Lower lobe of right lung (tissue), 2 donors: ENCODE data around the gene UST. TPM values are rescaled to one million over a fixed set of nuclear protein-coding genes. Genes with fewer than 3 reads are reported as not detected.
A peak's percentile ranks its signal among the peaks of the same experiment; 100 is the strongest.

Experiments
- ATAC-seq, 2 donors: fragments of 200-7000 bp; cut with Tn5 transposase; one replicate each; pipeline ENCODE4 v1.9.1; 2020 to 2022; ENCODE audit warnings: mild to moderate bottlenecking in 2 of 2, moderate library complexity in 2 of 2
- DNase-seq: peaks from one replicate; pipeline ENCODE4 v3.0.0-alpha.2; 2020
- H3K27ac ChIP-seq: fragments of 200-600 bp; one replicate; pipeline ENCODE4 v1.8.0; 2022
- H3K27me3 ChIP-seq: fragments of 200-600 bp; one replicate; pipeline ENCODE4 v1.8.0; 2022; ENCODE audit warnings: low read depth
- H3K36me3 ChIP-seq: fragments of 200-600 bp; one replicate; pipeline ENCODE4 v1.8.0; 2022; ENCODE audit warnings: mild to moderate bottlenecking
- H3K4me1 ChIP-seq: fragments of 200-600 bp; one replicate; pipeline ENCODE4 v1.8.0; 2022
- H3K4me3 ChIP-seq: fragments of 200-600 bp; one replicate; pipeline ENCODE4 v1.8.0; 2022; ENCODE audit warnings: mild to moderate bottlenecking
- H3K9me3 ChIP-seq: fragments of 200-600 bp; one replicate; pipeline ENCODE4 v1.8.0; 2022
- intact Hi-C: fragments of 100-400 bp; cut with DNase I; formaldehyde crosslinking; loops from one replicate; pipeline ENCODE4 v1.11.0; 2022
- total RNA-seq: library from RNA; stranded (reverse); fragmentation: NEBNext Ultra II Directional; extraction: Animal tissue kit (Norgen Biotek cat#: 25700); gene quantifications from one replicate; pipeline ENCODE4 v1.2.1, GENCODE V29; 2021
- TF ChIP-seq, protein P1 (sequence below): fragments of 200-600 bp; IDR thresholded peaks from one replicate; pipeline ENCODE4 v1.8.0; 2022; ENCODE audit warnings: antibody characterized with exemption, mild to moderate bottlenecking
- donor health status: DM: no; HTN: yes; CAD: no; lungs with severe emphysema.

UST gene
- total RNA-seq, 1 donor from 2014 or later: 11.8 TPM

DNA sequence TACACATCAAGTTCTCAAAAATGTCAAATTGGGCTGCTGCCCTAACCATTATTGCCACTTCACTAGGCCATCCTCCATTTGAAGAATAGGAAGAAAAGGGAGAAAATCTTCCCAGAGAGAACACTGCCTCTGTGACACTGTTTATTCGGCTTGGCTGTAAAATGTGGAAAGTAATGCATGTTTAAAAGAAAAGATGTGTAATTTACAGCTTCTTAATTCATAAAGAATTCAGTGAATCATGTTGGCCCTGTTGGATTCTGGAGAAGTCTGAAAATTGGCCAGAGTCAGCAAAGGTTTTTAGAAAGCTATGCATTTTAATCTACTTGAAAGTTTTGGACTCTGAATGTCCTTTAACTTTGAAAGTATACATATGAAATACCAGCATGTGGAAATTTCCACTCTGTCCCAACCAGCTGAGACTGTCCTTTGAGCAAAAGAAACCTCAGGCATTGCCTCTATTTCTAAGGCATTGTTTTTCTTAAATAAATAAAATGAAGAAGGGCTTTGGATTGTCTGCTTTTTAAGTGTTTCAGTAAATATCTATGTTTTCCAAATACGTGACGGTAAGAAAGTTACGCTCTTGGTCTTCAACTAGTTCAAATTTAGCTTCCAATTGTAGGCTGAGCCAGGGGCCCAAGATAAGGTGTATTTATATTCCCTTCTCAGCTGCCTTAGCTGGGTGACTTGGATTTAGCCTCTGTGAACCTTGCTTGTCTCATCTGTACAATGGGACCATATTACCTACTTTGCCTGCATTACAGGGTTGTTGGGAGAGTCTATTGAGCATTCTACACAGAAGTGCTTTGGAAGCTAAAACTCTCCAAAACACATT lies 222.2 kb downstream of the UST start:
- intact Hi-C loops: no loop called here
- no peaks in the 10 kb centered on the region for H3K4me1 ChIP-seq
- H3K9me3 ChIP-seq: no peaks in the 10 kb centered on the region
- no peaks in the 10 kb centered on the region for H3K27me3 ChIP-seq
- no peak overlapping the region for H3K27ac ChIP-seq
- no peaks in the 10 kb centered on the region for H3K36me3 ChIP-seq
- DNase-seq (no peak), ATAC-seq (no peak)
- TF ChIP-seq, protein P1, sequence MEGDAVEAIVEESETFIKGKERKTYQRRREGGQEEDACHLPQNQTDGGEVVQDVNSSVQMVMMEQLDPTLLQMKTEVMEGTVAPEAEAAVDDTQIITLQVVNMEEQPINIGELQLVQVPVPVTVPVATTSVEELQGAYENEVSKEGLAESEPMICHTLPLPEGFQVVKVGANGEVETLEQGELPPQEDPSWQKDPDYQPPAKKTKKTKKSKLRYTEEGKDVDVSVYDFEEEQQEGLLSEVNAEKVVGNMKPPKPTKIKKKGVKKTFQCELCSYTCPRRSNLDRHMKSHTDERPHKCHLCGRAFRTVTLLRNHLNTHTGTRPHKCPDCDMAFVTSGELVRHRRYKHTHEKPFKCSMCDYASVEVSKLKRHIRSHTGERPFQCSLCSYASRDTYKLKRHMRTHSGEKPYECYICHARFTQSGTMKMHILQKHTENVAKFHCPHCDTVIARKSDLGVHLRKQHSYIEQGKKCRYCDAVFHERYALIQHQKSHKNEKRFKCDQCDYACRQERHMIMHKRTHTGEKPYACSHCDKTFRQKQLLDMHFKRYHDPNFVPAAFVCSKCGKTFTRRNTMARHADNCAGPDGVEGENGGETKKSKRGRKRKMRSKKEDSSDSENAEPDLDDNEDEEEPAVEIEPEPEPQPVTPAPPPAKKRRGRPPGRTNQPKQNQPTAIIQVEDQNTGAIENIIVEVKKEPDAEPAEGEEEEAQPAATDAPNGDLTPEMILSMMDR: no peak
- H3K4me3 ChIP-seq: no peak overlapping the region

DNA sequence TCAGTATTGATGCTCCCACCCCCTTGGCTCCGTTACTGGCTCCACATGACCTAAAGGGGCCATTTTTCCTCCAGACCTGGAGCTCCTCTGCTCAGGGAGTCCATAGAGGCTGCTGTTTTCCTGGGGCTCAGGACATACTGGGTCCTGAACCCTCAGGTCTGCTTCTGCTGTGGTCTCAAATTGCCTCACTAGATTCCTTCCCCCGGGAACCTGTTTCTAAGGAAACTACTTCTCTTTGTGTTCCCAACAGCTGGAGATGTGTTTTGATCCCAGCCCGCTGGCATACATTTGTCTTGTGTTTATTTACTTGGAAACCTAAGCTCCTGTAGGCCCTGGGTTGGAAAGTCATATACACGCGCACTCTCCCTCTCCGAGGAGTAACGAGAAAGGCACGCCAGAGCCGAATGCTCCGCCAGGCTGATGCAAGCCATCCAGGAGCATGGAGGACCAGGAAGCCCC lies 222.8 kb downstream of the UST start:
- H3K27me3 ChIP-seq: no peaks in the 10 kb centered on the region
- no peak overlapping the region for H3K4me3 ChIP-seq
- TF ChIP-seq, protein P1: no peak
- H3K27ac ChIP-seq: no peak overlapping the region
- no peaks in the 10 kb centered on the region for H3K9me3 ChIP-seq
- ATAC-seq (no peak), DNase-seq (no peak)
- no peaks in the 10 kb centered on the region for H3K4me1 ChIP-seq
- H3K36me3 ChIP-seq: no peaks in the 10 kb centered on the region
- intact Hi-C loops: no loop called here

DNA sequence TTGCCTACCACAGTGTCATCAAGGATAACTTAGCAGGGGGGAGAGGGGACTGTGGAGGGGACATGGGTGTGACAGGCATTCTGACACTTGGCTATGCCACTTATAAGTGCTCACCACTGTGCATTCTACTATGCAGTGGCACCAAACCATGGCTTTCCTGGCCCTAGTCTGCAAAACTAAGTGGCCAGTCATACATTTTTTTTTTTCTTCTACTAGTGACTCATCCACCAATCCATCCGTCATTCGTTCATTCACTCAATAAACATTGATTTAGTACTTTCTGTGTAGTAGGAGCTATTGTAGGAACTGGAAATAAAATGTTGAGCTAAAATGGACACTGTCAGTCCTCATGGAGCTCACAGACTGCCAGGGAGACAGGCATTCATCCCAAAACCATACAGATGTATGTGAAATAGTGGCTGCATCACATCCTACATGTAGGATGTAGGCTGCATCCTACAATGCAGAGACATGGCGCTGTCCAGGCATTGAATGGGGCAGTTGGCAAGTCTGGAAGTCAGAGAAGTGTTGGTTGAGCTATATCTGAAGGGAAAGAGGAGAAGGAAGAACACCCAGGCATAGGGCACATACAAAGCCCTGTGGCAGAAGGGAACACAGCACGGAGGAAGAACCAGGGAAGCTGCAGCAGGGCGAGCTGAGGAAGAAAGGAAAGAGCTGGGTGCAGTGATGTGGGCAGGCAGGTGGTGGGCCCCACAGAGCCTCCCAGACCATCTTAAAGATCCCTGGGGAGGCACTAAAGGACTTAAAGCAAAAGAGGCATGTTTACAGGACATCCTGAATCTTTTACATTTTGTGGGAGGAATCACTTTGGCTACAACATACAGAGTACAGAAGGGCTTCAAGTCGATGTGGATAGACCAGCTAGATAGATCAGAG lies 224.4 kb downstream of the UST start:
- intact Hi-C loops: no loop called here
- no peak for DNase-seq
- TF ChIP-seq, protein P1: no peak
- no peak for ATAC-seq
- Histone ChIP-seq H3K36me3 (no peaks in the 10 kb centered on the region), H3K27me3 (no peaks in the 10 kb centered on the region), H3K4me3 (no peak overlapping the region), H3K9me3 (no peaks in the 10 kb centered on the region), H3K4me1 (no peaks in the 10 kb centered on the region), H3K27ac (no peak overlapping the region)

DNA sequence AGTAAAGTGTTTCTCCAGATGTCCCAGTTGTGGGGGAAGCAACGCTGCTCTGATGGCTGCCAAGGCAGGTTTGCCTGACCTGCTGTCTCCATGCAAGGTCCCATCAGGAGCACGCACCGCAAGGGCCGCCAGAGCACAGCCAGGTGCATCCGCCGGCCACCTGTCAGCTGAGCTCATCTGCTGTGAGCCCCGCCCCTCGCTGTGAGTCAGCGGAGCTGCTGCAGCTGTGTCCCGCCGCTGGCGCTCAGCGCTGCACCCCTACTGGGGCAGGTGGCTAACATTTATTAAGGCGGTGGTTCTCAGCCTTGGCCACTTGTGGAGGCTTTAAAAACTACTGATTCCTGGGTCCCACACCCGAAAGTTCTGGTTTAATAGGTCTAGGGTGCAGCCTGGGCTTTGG lies 225.7 kb downstream of the UST start:
- H3K27ac ChIP-seq: no peak overlapping the region
- intact Hi-C loops: no loop called here
- ATAC-seq: peak; percentile 71 to 83
- peak; percentile 55 for DNase-seq
- H3K36me3 ChIP-seq: no peaks in the 10 kb centered on the region
- TF ChIP-seq, protein P1: no peak
- no peaks in the 10 kb centered on the region for H3K27me3 ChIP-seq
- H3K4me1 ChIP-seq: no peaks in the 10 kb centered on the region
- no peaks in the 10 kb centered on the region for H3K9me3 ChIP-seq
- H3K4me3 ChIP-seq: no peak overlapping the region

DNA sequence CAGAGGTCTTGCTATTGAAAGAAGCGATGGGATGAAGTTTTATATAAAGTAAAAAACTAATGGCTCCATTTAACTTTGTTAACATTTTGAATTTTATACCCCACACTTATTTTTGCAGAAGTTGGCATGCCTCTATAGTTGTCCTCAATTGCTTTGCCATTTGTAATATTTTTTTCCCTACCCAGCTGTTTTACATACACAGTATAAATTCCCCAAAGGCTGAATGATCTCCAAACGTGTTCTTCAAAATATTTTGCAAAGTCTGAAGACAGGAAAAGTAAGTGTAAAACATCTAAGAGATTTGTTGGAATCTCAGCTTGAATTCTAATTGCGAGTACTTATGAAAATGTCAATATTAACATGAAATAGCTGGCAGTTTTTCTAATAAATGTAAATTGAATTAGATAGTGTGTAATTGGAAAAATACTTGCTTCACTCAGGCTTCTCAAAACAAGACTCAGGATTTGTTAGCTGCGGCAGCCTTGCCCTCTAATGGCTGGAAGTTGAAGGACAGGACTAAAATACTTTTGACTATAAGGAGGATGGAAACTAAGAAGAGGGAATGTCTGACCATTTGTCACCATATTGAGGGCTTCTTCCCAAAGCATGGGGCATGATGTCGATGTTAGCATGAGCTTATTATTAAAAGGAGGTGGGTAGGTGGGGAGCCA lies 226.8 kb downstream of the UST start:
- Histone ChIP-seq H3K4me3 (no peak overlapping the region), H3K36me3 (no peaks in the 10 kb centered on the region), H3K4me1 (no peaks in the 10 kb centered on the region), H3K9me3 (no peaks in the 10 kb centered on the region), H3K27ac (no peak overlapping the region), H3K27me3 (no peaks in the 10 kb centered on the region)
- intact Hi-C loops: no loop called here
- TF ChIP-seq, protein P1: peak; percentile 35
- no peak for DNase-seq
- ATAC-seq: no peak
